ENCODE results near the gene MAP3K14. TPM values are rescaled to one million over a fixed set of nuclear protein-coding genes. Genes with fewer than 3 reads are reported as not detected.

Gene MAP3K14
- total RNA-seq, 1 donor from 2014 or later, result 1.4 TPM

DNA sequence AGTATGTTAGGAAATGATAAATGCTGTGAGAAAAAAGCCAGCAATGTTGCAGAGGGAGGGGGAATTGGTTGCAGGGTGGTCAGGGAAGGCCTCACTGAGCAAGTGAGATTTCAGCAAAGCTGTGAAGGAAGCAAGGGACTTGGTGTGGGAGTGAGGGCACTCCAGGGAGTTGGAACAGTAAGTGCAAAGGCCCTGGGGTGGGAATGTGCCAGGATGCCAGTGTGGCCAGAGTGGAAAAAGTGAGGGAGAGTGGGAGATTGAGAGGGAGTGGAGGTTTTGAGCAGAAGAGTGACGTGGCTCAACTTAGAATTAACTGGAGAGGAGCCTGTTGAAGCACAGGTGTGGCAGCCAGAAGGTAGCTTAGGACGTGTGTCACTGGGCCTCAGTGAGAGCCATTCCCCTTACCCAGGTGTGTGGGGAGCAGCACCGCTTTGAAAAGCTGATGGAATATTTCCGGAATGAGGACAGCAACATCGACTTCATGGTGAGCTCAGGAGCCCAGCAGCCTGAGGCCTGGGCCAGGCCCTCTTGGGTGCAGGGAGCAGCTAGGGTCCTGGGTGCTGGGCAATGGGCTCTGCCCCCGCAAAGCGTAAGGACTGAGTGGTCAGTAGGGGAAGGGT is 78.6 kb downstream of the MAP3K14 start:
- DNase-seq (ENCODE audit: low read depth in 2 of 2), result no peak

DNA sequence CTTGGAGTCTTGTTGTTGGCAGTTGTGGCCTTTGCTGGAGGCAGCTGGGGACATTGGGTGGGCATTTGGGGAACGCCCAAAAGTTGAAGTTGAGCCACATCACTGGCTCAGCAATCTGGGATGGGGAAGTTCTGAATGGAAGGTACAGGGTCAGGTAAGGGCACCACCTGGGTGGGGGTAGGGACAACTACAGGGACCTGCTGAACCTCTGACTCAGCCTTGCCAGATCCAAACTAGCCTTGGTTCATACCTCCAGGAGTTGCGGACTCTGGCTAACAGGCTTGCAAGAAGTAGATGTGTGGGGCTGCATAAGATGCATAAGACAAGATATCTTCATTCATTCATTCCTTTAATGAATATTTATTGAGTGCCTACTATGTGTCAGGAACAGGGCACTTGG is 79.1 kb downstream of the MAP3K14 start:
- DNase-seq (ENCODE audit: low read depth in 2 of 2), result no peak

DNA sequence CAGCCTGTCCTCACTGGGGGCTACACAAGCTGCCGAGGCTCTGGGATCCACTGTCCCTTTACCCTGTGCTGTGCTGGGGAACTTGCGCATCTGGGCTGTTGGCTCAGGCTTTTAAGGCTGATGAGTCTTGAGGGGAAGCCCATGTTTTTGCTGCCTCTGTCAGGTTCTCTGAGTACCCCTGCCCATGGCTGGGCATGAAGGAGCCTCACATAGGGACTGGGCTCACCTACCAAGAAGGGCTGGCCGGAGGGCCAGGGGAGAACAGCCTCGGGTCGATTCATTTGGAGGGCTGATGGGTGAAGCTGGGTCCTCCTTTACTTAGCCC is 80.6 kb downstream of the MAP3K14 start:
- no peak for DNase-seq (ENCODE audit: low read depth in 2 of 2)

DNA sequence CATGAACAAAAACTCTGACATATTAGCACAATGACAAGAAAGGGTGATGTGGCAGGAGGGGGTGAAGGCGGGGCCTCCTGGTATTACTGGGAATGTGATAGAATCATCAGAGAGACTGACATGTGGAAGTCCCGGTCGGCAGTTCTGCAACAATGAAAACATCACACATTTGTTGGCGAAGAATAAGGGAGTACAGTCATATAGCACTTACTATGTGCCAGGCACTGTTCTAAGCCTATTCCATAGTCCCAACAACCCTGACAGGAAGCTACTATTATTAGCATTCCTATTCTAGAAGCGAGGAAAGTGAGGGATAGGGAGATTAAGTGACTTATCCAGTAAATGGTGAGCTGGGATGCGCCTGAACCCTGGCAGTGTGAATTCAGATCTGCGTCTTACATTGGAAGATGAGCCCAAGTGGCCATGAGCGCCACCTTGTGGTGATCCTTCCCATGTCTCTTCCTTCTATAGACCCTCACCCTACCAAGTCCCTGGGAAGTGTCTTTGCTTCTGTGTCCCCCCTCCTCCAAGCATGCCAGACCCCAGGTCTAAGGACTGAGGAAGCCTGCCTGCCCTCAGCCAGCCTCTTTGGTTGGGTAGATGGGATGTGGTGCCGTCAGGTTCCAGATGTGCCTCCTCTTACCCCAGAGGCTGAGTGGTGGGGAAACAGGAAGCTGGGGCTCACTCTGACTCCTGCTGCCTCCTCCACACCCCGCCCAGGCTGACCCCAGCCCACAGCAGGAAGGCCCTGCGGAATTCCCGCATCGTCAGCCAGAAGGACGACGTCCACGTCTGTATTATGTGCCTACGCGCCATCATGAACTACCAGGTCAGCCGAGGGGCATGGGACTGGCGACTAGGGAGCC is 81.2 kb downstream of the MAP3K14 start:
- DNase-seq (ENCODE audit: low read depth in 2 of 2), result peak in 1 of 2 donors; percentile 72

DNA sequence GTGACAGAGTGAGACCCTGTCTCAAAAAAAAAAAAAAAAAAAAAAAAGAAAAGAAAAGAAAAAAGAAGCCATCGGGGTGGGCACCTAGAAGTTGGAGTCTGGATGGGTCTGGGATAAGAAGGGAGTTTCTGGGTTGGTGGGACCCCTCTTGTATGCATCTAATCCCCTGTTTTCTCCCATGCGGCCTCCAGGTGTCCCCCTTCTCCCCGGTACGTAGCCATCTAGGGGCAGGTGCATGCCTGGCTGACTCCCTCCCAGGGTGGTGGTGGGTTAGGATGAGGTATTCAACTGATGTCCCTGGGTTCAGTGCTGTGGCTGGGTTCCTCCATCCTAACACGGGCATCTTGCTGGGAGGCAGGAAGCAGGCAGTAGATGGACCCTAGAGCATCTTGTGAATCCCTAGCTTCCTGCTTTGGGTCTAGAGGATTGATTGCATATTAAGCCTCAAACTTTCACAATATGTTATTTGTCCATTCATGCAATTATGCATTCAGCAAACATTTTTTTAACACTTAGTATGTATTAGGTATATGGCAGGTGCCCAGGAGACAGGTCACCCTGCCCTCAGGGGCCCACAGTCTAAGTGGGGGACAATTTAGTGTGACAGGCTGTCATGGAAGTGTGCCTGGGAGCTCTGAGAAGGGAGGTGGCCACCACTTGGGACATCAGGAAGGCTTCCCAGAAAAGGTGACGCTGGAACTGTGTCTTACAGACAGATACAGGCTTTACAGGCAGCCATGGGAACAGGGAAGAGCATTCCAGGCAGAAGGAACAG is 82.0 kb downstream of the MAP3K14 start:
- DNase-seq (ENCODE audit: low read depth in 2 of 2), result peak in 1 of 2 donors; percentile 21

DNA sequence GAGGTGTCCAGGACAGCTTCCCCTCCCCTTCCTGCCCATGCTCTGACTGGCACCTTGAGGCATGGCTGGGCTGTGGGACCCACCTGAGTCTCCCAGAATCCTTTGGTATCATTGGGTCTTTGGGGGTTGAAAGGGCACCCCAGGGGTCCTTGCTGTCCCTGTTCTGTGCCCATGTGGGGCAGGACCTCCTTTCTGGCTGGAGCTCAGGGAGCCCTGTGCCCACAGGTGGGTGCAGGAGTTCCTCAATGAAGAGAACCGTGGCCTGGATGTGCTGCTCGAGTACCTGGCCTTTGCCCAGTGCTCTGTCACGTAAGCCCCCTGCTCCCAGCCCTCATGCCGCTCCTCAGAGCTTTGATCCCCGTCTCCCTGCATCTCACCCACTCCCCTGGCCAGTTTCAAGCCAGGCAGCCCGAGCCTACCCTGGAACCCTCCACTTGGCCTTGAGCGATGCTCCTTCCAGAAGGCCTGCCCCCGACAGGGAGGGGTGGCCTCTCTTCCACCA is 83.3 kb downstream of the MAP3K14 start:
- DNase-seq (ENCODE audit: low read depth in 2 of 2), result no peak

DNA sequence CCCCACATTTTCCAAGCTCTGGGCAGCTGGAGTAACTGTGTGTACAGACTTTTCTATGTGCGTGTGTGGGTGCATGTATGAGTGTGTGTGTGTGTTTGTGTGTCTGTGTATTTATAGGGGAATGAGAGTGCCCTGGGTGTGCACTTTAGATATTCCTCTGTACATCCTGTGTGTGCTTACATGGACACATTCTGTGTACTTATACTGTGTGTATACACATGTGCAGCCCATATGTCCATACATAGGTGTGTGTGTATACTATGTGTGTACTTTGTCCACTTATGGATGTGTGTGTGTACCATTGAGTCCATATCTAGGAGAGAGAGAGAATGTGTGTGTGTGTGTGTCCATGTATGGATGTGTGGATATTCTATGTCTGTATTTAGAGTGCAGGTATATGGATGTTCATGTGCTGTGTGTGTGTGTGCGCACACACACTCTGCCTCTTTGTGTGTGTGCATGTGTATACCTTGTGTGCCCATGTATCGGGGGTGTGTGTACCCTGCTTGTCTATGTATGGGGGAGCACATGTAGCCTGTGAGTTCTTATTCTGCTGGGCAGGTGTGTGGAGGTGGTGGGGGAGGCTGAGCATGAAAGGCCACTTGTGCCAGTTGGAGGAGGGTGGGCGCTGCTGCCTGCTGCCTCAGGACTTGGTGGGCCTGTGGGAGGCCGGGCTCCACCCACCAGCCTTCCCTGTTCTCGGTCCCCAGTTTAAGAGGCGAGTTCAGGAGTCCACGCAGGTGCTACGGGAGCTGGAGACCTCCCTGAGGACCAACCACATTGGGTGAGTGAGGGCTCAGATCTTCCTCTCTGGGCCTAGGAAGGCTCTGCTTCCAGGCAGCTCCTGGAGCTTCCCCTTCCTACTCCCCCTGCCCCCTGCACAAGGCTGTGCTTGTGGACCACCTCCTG is 84.1 kb downstream of the MAP3K14 start:
- DNase-seq (ENCODE audit: low read depth in 2 of 2), result no peak

DNA sequence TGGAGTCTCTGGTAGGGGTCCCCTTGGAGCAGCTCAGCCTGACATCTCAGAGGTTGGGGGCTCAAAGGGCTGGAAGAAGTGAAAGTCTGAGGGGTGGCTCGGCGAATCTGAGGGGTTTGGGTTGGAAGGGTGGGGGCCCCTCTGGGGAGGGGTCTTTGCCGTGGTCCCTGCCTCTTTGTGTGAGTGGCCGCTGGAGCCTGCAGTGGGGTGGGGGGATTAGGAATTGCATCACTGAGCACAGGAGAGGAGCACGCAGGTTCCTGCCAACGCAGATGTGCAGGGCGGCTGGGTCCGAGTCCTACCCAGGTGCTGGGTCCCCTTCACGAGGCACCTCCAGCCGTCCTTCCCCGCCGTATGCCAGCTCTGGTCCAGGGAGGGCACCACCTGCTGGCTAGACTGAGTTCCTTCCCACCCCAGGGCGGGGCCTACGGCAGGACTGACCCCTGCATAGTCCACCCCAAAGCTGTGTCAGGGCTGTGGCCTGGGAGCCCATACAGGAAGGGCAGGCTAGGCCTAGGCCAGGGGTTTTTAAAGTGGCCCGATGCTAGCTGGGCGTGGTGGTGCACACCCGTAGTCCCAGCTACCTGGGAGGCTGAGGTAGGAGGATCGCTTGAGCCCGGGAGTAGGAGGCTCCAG is 85.2 kb downstream of the MAP3K14 start:
- DNase-seq (ENCODE audit: low read depth in 2 of 2), result peak in 1 of 2 donors; percentile 25

DNA sequence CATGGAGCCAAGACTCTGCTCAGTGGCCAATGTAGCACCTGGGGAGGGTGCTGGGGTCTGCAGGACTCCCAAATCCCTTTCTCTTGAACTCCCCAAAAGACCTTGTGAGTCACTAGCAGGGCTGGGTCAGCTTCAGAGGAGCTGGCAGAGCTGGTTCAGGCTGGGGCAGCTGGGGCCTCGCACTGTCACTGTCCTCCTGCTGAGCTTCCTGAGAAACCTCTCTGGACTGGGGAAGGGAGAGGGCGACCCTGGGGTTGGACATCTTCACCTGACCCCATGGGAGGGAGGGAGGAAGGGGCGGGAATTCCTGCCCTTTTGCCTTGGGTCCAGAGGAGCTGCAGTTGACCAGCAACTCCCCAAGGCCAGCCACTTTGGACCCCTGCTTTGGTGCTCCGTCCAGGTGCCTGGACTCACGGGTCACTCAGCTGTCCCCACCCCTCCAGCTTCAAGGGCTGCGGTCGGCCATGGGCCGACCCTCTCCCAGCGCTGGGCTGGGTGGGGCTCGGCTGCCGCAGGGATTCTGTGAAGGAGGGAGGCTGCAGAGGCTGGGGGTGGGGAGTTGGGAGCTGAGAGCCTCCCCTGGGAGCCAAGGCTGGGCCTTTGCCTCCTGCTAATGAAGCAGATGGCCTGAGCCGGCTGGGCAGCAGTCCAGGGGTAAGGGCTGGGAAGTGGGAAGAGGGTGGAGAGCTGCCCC is 85.9 kb downstream of the MAP3K14 start:
- DNase-seq (ENCODE audit: low read depth in 2 of 2), result no peak

DNA sequence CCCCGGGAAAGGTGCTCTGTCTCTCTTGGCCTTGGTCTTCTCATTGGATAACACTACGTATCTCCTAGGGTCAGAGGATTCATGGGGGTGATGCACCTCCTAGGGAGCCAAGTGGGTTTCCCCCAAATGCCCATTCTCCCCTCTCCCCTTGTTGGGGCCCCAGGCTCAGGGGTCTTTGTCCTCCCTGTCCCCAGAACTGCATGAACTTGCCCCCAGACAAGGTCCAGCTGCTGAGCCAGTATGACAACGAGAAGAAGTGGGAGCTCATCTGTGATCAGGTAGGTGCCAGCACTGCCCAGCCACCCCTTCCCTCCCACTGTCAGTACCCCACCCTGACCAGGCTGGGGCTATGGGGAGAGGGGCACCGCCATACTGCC is 86.4 kb downstream of the MAP3K14 start:
- DNase-seq (ENCODE audit: low read depth in 2 of 2), result no peak

DNA sequence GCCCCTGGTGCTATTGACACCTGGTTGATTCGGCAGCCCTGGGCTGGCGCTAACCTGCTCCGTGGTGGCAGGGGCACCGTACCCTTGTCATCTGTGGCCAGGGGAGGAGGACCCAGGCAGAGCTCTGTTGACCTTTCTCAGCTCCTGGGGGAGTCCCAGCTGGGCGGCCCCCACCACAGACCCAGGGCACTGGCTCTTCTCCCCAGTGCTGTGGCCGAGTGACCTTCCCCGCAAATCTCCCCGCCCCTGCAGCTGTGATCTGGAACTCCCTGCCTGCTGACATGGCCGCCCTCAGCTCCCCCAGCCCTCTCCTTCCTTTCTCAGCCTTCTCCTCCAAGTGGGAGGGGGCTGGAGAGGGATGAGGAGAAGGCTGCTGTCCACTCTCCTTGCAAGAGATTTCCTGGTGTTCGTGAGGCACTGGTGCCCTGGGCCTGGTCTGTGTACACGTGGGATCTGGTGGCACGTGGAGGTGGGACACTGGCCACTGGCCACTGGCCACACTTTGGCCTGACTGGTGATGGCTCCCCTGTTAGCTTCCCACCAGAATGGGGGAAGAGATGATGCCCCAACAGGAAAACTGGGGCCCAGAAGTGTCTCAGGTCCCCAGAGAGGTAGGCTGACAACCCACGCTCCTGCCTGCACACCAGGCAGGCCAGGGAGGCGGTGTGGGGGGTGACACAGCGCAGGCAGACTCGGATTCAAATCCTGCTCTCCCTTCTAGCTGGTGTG is 87.0 kb downstream of the MAP3K14 start:
- no peak for DNase-seq (ENCODE audit: low read depth in 2 of 2)

DNA sequence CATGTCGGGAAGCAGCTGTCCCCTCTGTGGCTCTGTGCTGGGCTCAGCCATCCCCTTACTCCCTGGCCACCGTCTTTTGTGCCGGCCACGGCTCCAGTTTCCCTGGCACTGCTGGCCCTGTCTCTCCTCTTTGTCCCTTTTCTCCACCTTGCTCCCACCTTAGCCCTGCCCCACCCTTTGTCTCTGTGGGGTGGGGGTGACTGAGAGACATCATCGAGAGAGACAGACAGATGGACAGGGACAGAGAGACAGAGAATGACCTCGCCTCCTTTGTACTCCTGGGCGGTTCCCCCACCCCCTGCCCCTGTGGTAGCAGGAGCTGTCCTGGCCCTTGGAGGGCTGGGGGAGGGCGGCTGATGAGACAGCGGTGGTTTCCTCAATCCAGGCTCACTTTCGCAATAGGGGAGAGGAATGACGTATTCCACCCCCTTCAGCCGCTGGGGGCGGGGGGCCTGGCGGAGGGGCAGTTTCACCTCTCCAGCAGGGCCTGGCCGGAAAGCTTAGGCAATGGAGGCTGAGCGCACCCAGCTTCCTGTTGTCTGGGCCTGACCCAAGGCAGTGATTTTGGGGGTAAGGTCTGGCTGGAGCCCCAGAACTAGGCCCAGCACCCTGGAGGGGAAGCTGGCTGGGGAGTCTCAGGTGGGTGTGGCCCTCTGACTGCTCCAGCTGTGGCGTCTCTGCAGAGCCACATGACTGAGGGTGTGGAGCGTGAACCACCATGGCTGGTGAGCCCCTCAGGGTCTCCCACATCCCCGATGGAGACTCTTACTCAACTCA is 87.9 kb downstream of the MAP3K14 start:
- no peak for DNase-seq (ENCODE audit: low read depth in 2 of 2)

DNA sequence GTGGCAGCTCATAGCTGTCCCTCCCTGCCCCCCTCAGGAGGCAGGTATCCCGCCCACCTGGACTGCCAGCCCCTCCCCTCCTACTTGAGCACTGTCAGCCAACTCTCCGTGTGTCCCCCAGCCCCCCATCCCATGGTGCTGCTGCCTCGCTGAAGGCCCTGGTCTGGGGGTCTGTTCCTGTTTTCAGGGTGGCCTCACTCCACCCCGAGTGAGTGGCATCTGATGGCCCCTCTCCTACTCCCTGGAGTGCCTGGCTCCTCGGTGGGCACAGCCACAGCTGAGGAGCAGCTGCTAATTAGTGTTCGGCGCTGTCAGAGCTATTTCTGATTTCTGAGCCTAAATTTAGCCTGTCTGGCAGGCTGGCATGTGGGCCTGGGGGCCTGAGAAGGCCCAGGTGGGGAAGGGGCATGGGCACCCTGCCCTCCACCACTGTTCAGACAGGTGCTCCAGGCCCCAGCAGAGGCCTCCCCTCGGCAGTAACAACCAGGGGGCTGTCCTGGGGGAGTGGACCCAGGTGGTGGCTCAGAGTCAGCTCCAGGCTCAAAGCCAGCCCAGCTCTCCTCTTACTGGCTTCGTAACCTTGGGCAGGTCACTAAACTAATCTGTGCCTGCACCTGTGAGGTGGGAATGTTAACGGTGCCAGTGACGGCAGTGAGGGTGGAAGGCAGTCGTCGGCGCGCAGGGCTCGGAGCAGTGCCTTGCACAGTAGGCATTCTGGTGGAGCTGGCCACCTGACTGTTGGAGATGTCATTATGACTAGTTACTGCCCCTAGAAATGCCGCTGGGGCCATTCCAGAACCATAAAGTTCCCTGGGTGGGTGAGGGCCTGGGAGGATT is 88.7 kb downstream of the MAP3K14 start:
- no peak for DNase-seq (ENCODE audit: low read depth in 2 of 2)

DNA sequence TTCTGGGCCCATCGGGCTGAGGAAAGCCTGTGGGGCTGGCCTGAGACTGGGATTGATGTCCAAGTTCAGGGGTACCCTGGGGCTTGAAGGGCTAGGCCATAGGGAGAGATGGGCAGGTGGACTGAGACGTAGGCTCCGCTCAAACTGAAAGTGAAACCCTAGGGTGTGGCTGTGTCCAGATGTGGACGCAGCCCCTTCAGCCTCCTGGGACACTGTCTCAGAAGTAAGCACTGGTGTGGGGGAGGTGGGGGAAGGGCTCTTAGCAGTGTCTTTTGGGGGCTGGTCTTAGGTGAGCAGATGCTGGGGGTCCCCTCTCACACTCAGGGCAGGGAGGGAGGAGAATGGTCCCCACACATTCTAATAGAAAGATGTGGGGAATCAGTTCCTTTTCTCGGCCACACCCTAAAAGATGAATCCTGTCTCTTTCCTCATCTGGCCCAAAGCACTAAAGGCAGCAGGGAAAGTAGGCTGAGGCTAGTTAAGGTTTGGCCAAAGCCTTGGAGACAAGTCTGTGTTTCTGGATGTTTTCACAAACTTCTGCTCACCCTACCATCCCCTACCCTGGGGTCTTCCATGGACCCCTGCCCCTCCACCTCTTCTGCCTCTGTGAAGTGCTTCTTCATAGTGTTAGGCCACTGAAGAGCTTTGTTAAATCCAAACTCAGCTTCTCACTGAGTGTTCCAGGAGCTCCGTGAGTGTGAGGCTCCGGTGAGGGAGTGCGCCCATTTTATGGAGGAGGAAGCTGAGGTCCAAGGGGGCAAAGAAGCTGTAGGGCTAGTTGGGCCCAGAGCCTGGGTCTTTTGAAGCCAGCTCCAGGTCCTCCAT is 89.5 kb downstream of the MAP3K14 start:
- DNase-seq (ENCODE audit: low read depth in 2 of 2), result no peak

DNA sequence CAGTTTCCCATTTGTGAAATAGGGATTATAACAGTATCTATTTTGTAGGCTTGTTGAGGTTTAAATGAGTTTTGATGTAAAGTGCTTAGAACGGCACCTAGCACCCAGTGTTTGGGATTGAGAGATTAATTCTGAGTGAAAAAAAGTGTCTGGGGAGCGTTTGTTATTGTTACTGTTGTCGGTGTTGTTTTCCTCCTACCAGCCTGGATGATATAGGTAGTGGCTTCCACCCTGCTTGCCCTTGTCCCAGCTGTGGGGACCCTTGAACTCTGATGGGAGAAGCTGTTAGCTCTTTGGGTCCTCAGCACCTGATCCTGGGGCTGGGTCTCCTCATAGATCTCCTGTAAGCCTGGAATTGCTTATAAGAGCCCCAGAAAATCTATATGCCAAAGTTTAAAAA is 90.2 kb downstream of the MAP3K14 start:
- DNase-seq (ENCODE audit: low read depth in 2 of 2), result no peak

DNA sequence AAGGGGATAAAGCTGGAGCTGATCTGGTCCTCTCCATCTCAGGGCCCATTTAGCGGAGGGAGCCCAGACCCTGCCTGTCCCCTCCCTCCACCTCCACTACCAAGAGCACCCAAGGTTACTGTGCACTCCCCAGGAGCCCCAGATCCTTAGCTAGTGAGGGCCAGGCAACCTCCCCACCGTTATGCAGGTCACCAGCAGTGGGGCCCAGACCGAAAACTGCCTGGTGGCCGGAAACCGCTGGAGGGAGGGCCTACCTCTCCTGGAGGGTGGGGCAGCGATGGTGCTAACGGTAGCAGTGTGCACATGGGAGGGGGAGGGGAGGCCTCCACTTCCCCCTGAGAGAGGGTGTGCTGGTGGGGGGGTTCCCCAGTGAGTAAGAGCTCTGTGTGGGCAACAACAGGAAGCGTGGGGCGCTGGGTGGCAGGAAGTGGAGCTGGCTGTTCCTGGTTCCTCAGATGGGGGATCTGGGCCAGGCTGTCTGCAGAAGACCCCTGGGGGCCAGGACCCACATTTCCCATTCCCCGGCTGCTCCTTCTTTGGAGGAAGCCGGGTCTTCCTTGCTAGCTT is 90.8 kb downstream of the MAP3K14 start:
- DNase-seq (ENCODE audit: low read depth in 2 of 2), result peak in 1 of 2 donors; percentile 75
